ENCODE results near the gene MEPCE.

GRCh38 chr7:100467638-100468373, 38.2 kb downstream of the MEPCE start:
- no peak for TF ChIP-seq POLR2AphosphoS5 (IDR thresholded peaks at IDR 0.05; ENCODE audit: borderline replicate concordance, low read depth, low read length)
- TF ChIP-seq FOXP2 (optimal IDR thresholded peaks at IDR 0.05; ENCODE audit: control extremely low read depth, extremely low read length, insufficient read depth) = no peak
- no peak for TF ChIP-seq EZH2 (IDR thresholded peaks at IDR 0.05)
